Panc1 (cell line): Measurements from ENCODE around the gene UQCRFS1.

Source experiments
- TF ChIP-seq, protein P1 (sequence below): fragments of 450-650 bp; IDR thresholded peaks from 2 replicates; pipeline ENCODE4 v1.5.1; 2017; ENCODE audit warnings: mild to moderate bottlenecking
- TF ChIP-seq, protein P2 (sequence below), 2 experiments: IDR thresholded peaks; 2 replicates each; pipeline ENCODE4 v1.6.1; 2011 to 2012; ENCODE audit warnings: low read depth in 2 of 2, control low read depth in 1 of 2, low read length in 1 of 2, mild to moderate bottlenecking in 1 of 2, moderate library complexity in 1 of 2; ENCODE audit not compliant: insufficient read depth in 1 of 2

GRCh38 chr19:29172302-29172701 lies 40.6 kb downstream of the UQCRFS1 start:
- TF ChIP-seq, protein P1, sequence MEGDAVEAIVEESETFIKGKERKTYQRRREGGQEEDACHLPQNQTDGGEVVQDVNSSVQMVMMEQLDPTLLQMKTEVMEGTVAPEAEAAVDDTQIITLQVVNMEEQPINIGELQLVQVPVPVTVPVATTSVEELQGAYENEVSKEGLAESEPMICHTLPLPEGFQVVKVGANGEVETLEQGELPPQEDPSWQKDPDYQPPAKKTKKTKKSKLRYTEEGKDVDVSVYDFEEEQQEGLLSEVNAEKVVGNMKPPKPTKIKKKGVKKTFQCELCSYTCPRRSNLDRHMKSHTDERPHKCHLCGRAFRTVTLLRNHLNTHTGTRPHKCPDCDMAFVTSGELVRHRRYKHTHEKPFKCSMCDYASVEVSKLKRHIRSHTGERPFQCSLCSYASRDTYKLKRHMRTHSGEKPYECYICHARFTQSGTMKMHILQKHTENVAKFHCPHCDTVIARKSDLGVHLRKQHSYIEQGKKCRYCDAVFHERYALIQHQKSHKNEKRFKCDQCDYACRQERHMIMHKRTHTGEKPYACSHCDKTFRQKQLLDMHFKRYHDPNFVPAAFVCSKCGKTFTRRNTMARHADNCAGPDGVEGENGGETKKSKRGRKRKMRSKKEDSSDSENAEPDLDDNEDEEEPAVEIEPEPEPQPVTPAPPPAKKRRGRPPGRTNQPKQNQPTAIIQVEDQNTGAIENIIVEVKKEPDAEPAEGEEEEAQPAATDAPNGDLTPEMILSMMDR, result no peak
- TF ChIP-seq, protein P2, sequence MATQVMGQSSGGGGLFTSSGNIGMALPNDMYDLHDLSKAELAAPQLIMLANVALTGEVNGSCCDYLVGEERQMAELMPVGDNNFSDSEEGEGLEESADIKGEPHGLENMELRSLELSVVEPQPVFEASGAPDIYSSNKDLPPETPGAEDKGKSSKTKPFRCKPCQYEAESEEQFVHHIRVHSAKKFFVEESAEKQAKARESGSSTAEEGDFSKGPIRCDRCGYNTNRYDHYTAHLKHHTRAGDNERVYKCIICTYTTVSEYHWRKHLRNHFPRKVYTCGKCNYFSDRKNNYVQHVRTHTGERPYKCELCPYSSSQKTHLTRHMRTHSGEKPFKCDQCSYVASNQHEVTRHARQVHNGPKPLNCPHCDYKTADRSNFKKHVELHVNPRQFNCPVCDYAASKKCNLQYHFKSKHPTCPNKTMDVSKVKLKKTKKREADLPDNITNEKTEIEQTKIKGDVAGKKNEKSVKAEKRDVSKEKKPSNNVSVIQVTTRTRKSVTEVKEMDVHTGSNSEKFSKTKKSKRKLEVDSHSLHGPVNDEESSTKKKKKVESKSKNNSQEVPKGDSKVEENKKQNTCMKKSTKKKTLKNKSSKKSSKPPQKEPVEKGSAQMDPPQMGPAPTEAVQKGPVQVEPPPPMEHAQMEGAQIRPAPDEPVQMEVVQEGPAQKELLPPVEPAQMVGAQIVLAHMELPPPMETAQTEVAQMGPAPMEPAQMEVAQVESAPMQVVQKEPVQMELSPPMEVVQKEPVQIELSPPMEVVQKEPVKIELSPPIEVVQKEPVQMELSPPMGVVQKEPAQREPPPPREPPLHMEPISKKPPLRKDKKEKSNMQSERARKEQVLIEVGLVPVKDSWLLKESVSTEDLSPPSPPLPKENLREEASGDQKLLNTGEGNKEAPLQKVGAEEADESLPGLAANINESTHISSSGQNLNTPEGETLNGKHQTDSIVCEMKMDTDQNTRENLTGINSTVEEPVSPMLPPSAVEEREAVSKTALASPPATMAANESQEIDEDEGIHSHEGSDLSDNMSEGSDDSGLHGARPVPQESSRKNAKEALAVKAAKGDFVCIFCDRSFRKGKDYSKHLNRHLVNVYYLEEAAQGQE (IDR thresholded peaks at IDR 0.05; ENCODE audit: insufficient read depth in 1 of 2, low read depth in 2 of 2, low read length in 1 of 2), result no peak
